A549 (cell line): ENCODE results near the gene IGFBP5. TPM values are rescaled to one million over a fixed set of nuclear protein-coding genes. Genes with fewer than 3 reads are reported as not detected.

Experiments used
- ATAC-seq, 2 experiments: fragments of 200-7000 bp in 1 of 2; fragments of >200 bp in 1 of 2; cut with Nextera tagmentation in 1 of 2; cut with Tn5 transposase in 1 of 2; 3 replicates each; pipeline versions ENCODE4 v1.8.0 to v1.9.1; 2018 to 2020; ENCODE audit warnings: mild to moderate bottlenecking in 1 of 2, moderate library complexity in 1 of 2
- CTCF ChIA-PET: fragments of 300-600 bp; sonication (Branson Sonifier 250); formaldehyde crosslinking; extraction: SDS; loops from one replicate; lab custom pipeline; 2021; ENCODE audit warnings: antibody characterized with exemption, inconsistent platforms; lab: Yijun Ruan, JAX
- POLR2A ChIA-PET: fragments of 350-600 bp; formaldehyde crosslinking; extraction: SDS; loops from one replicate; lab custom pipeline; 2021; ENCODE audit warnings: antibody characterized with exemption, inconsistent platforms; lab: Yijun Ruan, JAX
- DNase-seq, 2 experiments: peaks; one replicate each; pipeline versions ENCODE4 v3.0.0 to v3.0.0-alpha.2; 2011 to 2016; ENCODE audit warnings: low read depth in 1 of 2, low spot score in 1 of 2
- FAIRE-seq: peaks from 2 replicates; lab custom pipeline; 2011; peaks lifted over from hg19 to GRCh38; lab: Jason Lieb, UNC
- H3K27ac ChIP-seq, 2 experiments: fragments of >200 bp; sonication (Bioruptor Twin); formaldehyde crosslinking; 3 replicates each; pipeline ENCODE4 v1.5.1; 2016 to 2017
- H3K4me1 ChIP-seq: fragments of >200 bp; sonication (Bioruptor Twin); formaldehyde crosslinking; 3 replicates; pipeline ENCODE4 v1.6.1; 2016
- H3K4me2 ChIP-seq: fragments of >200 bp; sonication (Bioruptor Twin); formaldehyde crosslinking; 3 replicates; pipeline ENCODE4 v1.6.1; 2016
- H3K4me3 ChIP-seq: fragments of >200 bp; sonication (Bioruptor Twin); formaldehyde crosslinking; 3 replicates; pipeline ENCODE4 v1.5.1; 2016
- H3K9me3 ChIP-seq: fragments of >200 bp; sonication (Bioruptor Twin); formaldehyde crosslinking; 3 replicates; pipeline ENCODE4 v1.6.1; 2016
- CBX2 ChIP-seq: fragments of 200-600 bp; sonication (generic); IDR thresholded peaks from 2 replicates; pipeline ENCODE4 v1.6.1; 2016; ENCODE audit warnings: low read depth, mild to moderate bottlenecking, borderline replicate concordance
- CEBPB ChIP-seq, 2 experiments: fragments of >200 bp in 1 of 2; sonication (Bioruptor Twin) in 1 of 2; formaldehyde crosslinking in 1 of 2; IDR thresholded peaks; 2 replicates each; pipeline ENCODE4 v1.6.1; 2012 to 2016
- CHD4 ChIP-seq: fragments of 200-600 bp; sonication (generic); IDR thresholded peaks from 2 replicates; pipeline ENCODE4 v1.6.1; 2016; ENCODE audit warnings: antibody characterized with exemption, mild to moderate bottlenecking, borderline replicate concordance
- E2F6 ChIP-seq: IDR thresholded peaks from 2 replicates; pipeline ENCODE4 v1.6.1; 2012; ENCODE audit warnings: low read depth, borderline replicate concordance
- EP300 ChIP-seq, 2 experiments: fragments of >200 bp; sonication (Bioruptor Twin); formaldehyde crosslinking; IDR thresholded peaks; 2 replicates in 1 of 2; 3 replicates in 1 of 2; pipeline ENCODE4 v1.6.1; 2016 to 2017
- ESRRA ChIP-seq: fragments of 150-350 bp; IDR thresholded peaks from 2 replicates; pipeline ENCODE4 v1.6.1; 2014; ENCODE audit warnings: mild to moderate bottlenecking, low read length, borderline replicate concordance
- GATA3 ChIP-seq: IDR thresholded peaks from 2 replicates; pipeline ENCODE4 v1.6.1; 2012; ENCODE audit warnings: borderline replicate concordance
- HEYL ChIP-seq: fragments of 250-450 bp; sonication (Bioruptor Pico); IDR thresholded peaks from 2 replicates; pipeline ENCODE4 v1.8.0; 2021; ENCODE audit warnings: mild to moderate bottlenecking, moderate library complexity
- HOXA7 ChIP-seq: fragments of 250-450 bp; sonication (Bioruptor Pico); IDR thresholded peaks from 2 replicates; pipeline ENCODE4 v1.5.0; 2020; ENCODE audit warnings: mild to moderate bottlenecking, moderate library complexity
- HOXB13 ChIP-seq: fragments of 250-450 bp; sonication (Bioruptor Pico); IDR thresholded peaks from 2 replicates; pipeline ENCODE4 v1.5.0; 2020; ENCODE audit warnings: low read depth, mild to moderate bottlenecking, moderate library complexity
- JUNB ChIP-seq: fragments of >200 bp; sonication (Bioruptor Twin); formaldehyde crosslinking; IDR thresholded peaks from 2 replicates; pipeline ENCODE4 v1.6.1; 2016
- KDM5A ChIP-seq: fragments of 200-600 bp; sonication (generic); IDR thresholded peaks from 2 replicates; pipeline ENCODE4 v1.6.1; 2016; ENCODE audit warnings: antibody characterized with exemption, mild to moderate bottlenecking
- MAFK ChIP-seq: fragments of 450-650 bp; IDR thresholded peaks from 2 replicates; pipeline ENCODE4 v1.6.1; 2014; ENCODE audit not compliant: partially characterized antibody
- NR3C1 ChIP-seq: fragments of >200 bp; sonication (Bioruptor Twin); formaldehyde crosslinking; IDR thresholded peaks from 3 replicates; pipeline ENCODE4 v1.6.1; 2017
- PBX3 ChIP-seq: IDR thresholded peaks from 2 replicates; pipeline ENCODE4 v1.6.1; 2012
- POLR2A ChIP-seq: IDR thresholded peaks from 2 replicates; pipeline ENCODE4 v1.6.1; 2012; ENCODE audit warnings: mild to moderate bottlenecking, low read length
- RAD21 ChIP-seq, 2 experiments: fragments of >200 bp in 1 of 2; sonication (Bioruptor Twin) in 1 of 2; formaldehyde crosslinking in 1 of 2; IDR thresholded peaks in 1 of 2; conservative IDR thresholded peaks in 1 of 2; 2 replicates in 1 of 2; 3 replicates in 1 of 2; pipeline ENCODE4 v1.6.1; 2012 to 2018; ENCODE audit warnings: inconsistent platforms in 1 of 2
- RARB ChIP-seq: fragments of 250-450 bp; sonication (Bioruptor Pico); IDR thresholded peaks from 2 replicates; pipeline ENCODE4 v1.8.0; 2021; ENCODE audit warnings: mild to moderate bottlenecking, moderate library complexity
- RNF2 ChIP-seq: fragments of 200-600 bp; sonication (generic); IDR thresholded peaks from 2 replicates; pipeline ENCODE4 v1.6.1; 2016; ENCODE audit warnings: low read depth, mild to moderate bottlenecking, antibody characterized with exemption, moderate library complexity, borderline replicate concordance
- SMC3 ChIP-seq: fragments of >200 bp; sonication (Bioruptor Twin); formaldehyde crosslinking; IDR thresholded peaks from 3 replicates; pipeline ENCODE4 v1.6.1; 2018; ENCODE audit warnings: inconsistent platforms
- TFCP2L1 ChIP-seq: fragments of 250-450 bp; sonication (Bioruptor Pico); IDR thresholded peaks from 2 replicates; pipeline ENCODE4 v1.5.0; 2021; ENCODE audit warnings: mild to moderate bottlenecking
- TP53 ChIP-seq: fragments of 250-450 bp; sonication (Bioruptor Pico); IDR thresholded peaks from 2 replicates; pipeline ENCODE4 v1.5.0; 2021; ENCODE audit warnings: mild to moderate bottlenecking, moderate library complexity
- ZFP36 ChIP-seq: fragments of 450-650 bp; IDR thresholded peaks from 2 replicates; pipeline ENCODE4 v1.6.1; 2014; ENCODE audit warnings: borderline replicate concordance; ENCODE audit not compliant: partially characterized antibody
- WGBS: methylation state at CpG from one replicate; pipeline ENCODE4 v1.1.6; 2017; ENCODE audit errors: missing lambda C conversion rate; 5-methylcytosine and 5-hydroxymethylcytosine counted together
- polyA plus RNA-seq, 4 experiments: library from polyadenylated mRNA; depleted of rRNA in 3 of 4; stranded (reverse); fragments of >200 nt; fragmentation: RNase III in 1 of 4; extraction: RNeasy Plus Mini Kit Qiagen cat#74134 plus additional on column Dnase treatment in 1 of 4; gene quantifications; 2 replicates in 3 of 4; 3 replicates in 1 of 4; pipeline ENCODE4 v1.2.3, GENCODE V29; 2011 to 2017
- TF ChIP-seq, protein P1 (sequence below): fragments of >200 bp; sonication (Bioruptor Twin); formaldehyde crosslinking; IDR thresholded peaks from 3 replicates; pipeline ENCODE4 v1.6.1; 2016

IGFBP5 gene
- polyA plus RNA-seq, 2 of the 4 experiments (the other 2 are of a cell fraction): 0.23 to 0.97 TPM

GRCh38 chr2:216660496-216660895, 34.9 kb downstream of the IGFBP5 start (continued):
- TF ChIP-seq GATA3: no peak
- no peak for TF ChIP-seq JUNB

DNA sequence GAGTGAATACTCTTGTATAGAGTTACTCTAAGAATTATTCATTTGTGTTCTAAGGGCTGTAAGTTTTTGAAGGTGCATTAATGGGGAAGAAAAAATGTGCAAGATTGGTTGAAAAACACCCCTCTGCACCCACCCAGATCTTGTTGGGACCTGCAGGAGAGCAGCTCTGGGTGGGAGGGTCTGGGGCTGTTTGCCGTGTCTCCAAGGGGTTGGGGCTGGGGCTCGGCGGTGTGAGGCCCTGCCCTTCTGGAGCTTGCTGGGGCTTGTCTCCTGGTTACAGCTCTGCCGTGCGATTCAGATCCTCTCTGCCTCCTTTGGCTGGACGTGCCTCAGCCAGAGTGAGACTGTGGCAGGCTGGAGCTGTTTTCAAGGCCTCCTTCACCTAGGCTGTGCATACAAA, 36.1 kb downstream of the IGFBP5 start:
- no peak for ATAC-seq
- H3K9me3 ChIP-seq: no peaks in the 10 kb centered on the region
- TF ChIP-seq HEYL (CRISPR knock-in tag) (no peak), POLR2A (no peak), TP53 (CRISPR knock-in tag) (no peak), GATA3 (no peak), CBX2 (no peak), RARB (CRISPR knock-in tag) (no peak), RNF2 (no peak), PBX3 (no peak), CEBPB (IDR thresholded peaks at IDR 0.05) (no peak), RAD21 (conservative IDR thresholded peaks at IDR 0.05 in 1 of 2, IDR thresholded peaks at IDR 0.05 in 1 of 2) (no peak), SMC3 (no peak), HOXB13 (no peak), MAFK (no peak), EP300 (IDR thresholded peaks at IDR 0.05) (no peak), ESRRA (no peak), TFCP2L1 (no peak), NR3C1 (no peak), CHD4 (no peak)
- TF ChIP-seq, protein P1, sequence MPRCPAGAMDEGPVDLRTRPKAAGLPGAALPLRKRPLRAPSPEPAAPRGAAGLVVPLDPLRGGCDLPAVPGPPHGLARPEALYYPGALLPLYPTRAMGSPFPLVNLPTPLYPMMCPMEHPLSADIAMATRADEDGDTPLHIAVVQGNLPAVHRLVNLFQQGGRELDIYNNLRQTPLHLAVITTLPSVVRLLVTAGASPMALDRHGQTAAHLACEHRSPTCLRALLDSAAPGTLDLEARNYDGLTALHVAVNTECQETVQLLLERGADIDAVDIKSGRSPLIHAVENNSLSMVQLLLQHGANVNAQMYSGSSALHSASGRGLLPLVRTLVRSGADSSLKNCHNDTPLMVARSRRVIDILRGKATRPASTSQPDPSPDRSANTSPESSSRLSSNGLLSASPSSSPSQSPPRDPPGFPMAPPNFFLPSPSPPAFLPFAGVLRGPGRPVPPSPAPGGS: no peak
- H3K4me1 ChIP-seq: peaks cover 2% of the 10 kb centered on the region; the same call in 2 of the 3 replicates
- no peak overlapping the region for H3K27ac ChIP-seq
- WGBS: 68% methylated on average over 6 of the region's 6 CpGs
- DNase-seq: no peak
- no peak overlapping the region for H3K4me3 ChIP-seq
- CTCF ChIA-PET: interaction anchor here (16.9 kb wide), 1 partner anchor 138 kb away, joined by 402 read pairs; no protein-coding TSS in a partner anchor
- no peak overlapping the region for H3K4me2 ChIP-seq
- POLR2A ChIA-PET: no interaction called here
- FAIRE-seq: no peak

DNA sequence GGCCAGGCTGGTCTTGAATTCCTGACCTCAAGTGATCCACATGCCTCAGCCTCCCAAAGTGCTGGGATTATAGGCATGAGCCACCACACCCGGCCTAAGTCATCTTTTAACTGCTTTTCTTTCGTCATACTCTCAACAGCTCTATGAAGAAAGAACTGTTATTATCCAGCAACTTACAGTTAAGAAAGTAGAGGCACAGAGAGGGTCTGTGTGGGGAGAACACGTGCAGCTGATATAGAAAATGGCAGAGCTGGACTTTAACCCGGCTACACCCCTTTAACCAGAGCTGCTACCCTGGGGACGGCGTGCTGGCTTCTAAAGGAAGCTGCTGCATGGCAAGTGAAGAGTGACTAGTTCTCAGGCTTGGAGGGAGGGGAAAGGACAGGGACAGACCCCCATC, 36.6 kb downstream of the IGFBP5 start:
- CTCF ChIA-PET: interaction anchor here (3.9 to 16.9 kb wide), 2 partner anchors 8 to 138 kb away, joined by 20 to 402 read pairs; no protein-coding TSS in a partner anchor
- ATAC-seq: no peak
- FAIRE-seq: no peak
- Histone ChIP-seq H3K27ac (no peak overlapping the region), H3K4me1 (peaks cover 6% of the 10 kb centered on the region; the same call in 2 of the 3 replicates), H3K9me3 (no peaks in the 10 kb centered on the region), H3K4me2 (no peak overlapping the region), H3K4me3 (no peak overlapping the region)
- 75% methylated on average over 6 of the region's 6 CpGs for WGBS
- TF ChIP-seq HOXA7 (CRISPR knock-in tag): no peak
- no peak for TF ChIP-seq E2F6
- TF ChIP-seq KDM5A: no peak
- no peak for TF ChIP-seq ZFP36
- no peak for DNase-seq
- POLR2A ChIA-PET: no interaction called here
